GM19468 (cell line): ENCODE results near the gene CMPK2.
"Not testable (repeated sequence)": the region's sequence is repeated elsewhere in the genome, so short reads cannot be mapped to it uniquely, and the experiment has no call there.

ENCODE experiments used
- ATAC-seq: cut with Tn5 transposase; IDR thresholded peaks from one replicate; pipeline ENCODE4 v1.9.1; 2021; ENCODE audit warnings: mild to moderate bottlenecking, moderate library complexity, moderate number of reproducible peaks; ENCODE audit not compliant: unreplicated experiment; ENCODE audit errors: extremely low read depth

The CMPK2 gene

DNA sequence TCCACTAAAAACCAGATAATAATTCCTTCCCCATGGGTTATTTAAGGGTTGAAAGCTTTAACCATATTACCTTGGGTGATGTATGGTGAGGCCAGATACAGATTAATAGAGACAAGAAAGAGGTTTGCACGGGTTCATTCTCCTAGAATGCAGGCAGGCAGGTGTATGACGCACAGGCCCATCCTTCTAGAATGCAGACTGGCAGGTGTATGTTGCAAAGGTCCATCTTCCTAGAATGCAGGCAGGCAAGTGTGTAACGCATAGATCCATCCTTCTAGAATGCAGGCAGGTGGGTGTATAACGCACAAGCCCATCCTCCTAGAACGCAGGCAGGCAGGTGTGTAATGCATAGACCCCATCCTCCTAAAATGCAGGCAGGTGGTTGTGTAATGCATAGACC lies 15.8 kb upstream of the CMPK2 start:
- no peak for ATAC-seq

DNA sequence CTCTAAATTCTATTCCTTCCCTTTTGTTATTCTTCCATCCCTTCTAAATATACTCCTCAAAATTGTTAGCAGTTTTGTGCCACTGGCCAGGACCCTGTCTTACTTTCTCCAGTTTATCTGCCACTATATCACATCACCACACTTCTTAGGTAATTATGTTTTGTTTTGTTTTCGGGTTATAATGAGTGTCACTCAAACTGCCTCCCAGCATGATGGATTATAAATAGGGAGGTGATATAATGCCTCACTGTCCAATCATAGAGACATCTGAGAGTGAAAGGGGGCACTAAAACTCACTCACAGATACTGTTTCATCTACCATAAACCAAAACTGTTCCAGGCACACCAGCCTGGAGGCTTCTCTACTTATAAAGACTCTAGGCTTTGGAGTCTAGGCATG lies 15.3 kb upstream of the CMPK2 start:
- no peak for ATAC-seq

DNA sequence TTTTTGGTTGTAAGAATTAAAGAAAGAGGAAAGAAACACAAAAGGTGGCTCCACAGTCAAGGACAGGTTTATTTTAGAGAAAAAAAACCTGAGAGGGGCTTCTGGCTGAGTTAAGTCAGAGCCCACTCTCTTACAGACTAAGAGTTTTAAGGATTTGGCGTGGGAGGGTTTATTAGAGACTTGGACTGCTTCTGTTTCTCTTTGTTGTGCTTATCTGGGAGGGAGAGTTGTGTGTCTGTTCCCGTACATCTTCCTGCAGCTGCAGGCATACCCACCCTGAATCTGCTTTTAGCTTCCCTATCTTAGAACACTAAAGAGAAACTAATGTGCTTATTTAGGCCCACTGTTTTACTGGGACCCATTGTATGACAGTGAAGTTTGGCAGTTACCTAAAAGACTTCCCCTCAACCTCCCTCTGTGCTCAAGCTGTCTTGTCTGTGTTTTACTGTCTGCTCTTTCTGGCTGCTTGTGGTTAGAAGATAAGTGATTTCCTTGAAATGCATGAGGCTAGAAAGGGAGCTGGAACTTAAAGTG lies 14.6 kb upstream of the CMPK2 start:
- ATAC-seq = no peak

DNA sequence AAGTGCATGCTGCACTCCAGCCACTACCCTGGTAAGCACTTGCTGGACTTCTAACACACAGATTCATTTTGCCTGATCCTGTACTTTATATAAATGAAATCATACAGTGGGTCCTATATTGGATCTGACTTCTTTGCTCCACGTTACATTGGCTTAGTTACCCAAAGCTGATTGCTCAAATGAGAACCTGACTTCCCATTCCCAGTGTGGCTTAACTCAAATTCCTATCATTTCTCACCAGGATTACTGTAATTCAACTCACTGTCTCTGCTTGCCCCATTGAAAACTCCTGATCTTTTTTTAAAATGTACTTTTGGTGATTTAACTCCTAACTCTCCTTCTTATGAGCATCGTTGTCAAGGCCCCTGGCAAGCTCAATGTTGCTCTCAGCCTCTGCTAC lies 13.3 kb upstream of the CMPK2 start:
- ATAC-seq = no peak

DNA sequence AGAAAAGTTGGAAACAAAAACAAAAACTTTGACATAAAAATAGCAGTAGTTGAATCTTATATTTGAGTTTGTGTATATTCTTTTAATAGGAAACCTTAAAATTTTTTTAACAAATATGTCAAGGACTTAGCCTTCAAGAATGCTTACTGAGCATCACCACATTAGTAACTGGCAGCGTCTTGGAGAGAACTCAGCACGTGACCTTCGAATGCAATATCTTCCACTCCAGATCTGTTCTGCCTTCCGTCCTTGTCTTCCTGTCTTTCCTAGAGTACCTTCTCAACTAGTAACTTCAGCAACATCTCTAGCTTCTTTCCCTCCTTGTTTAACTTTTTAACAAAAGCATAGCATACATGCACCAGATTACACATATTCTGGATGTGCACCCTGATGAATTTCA lies 12.8 kb upstream of the CMPK2 start:
- ATAC-seq = no peak

DNA sequence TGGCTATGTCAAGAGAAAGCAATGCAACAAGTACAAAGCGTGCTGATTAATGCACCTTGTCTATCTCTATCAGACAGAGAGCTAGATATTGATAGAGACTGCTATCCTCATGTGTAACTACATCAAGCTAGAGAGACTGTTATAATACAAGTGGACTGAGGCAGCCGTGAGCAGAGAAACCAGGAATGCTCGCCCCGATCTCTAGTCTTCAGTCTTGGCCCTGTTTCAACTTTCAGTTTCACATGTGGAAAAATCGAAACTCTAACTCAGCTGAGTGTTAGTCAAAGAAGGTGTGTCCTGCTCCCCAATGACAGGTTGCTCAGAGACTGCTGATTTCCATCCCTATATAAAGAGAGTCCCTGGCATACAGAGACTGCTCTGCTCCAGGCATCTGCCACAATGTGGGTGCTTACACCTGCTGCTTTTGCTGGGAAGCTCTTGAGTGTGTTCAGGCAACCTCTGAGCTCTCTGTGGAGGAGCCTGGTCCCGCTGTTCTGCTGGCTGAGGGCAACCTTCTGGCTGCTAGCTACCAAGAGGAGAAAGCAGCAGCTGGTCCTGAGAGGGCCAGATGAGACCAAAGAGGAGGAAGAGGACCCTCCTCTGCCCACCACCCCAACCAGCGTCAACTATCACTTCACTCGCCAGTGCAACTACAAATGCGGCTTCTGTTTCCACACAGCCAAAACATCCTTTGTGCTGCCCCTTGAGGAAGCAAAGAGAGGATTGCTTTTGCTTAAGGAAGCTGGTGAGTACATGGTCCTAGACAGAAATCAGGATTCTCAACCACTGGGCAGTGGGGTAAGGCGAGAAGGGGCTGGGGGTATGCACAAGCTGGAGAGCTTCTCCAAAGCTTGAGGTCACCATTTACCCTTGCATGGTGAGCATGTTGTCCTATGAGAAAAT lies 11.9 kb upstream of the CMPK2 start, which contains the start of gene RSAD2:
TSS of gene RSAD2 (plus strand) at position 376 of the 903 bp plus-strand sequence. CDS start at position 400, 24 bp downstream.
- ATAC-seq = peak; percentile 38

DNA sequence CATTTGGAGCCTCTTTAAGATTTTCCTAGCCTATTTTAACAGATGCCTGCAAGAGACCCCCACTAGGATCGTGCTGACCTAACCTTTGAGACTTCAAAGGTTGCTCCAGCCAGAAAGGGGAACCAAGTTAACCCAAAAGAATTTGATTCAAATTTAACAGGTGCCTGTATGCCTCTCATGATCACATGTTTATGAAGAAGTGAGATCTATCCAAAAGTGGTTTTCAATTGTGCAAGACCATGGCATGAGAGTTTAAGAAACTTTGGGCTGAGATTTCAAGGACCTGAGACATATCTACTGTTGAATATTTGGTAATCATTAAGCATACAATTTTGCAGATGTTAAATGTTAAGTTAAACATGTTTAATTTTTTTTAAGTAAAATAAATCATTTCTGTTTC lies 10.6 kb upstream of the CMPK2 start:
- ATAC-seq = no peak

DNA sequence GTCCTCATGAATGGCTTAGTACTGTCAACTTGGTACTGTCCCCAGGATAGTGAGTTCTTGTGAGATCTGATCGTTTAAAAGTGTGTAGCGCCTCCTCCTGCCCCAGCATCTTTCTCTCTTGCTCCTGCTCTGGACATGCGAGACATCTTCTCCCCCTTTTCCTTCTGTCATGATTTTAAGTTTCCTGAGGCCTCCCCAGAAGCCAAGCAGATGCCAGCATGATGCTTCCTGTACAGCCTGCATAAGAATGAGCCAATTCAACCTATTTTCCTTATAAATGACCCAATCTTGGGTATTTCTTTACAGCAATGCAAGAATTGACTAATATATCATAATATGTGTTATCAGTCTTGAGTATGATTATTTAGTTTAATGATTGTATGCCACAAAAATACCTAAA lies 8.3 kb upstream of the CMPK2 start:
- ATAC-seq = no peak

DNA sequence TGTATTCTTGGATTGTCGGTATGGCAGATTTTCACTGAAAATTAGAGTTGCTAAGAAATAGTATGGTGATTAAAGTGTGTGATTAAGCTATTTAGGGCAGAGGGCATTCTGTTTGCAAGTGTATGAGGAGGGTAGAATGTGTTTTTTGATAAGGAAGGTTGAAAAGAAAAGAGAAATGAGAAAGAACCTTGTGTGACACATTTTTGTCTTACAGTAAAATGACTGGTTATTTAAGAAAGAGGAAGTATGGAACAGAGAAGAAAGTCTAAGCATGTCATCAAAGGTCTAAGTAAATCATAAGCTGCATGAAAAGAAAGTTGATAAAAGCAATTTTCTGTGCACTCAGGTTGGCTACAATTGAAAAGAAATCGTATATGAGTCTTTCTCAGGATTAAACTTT lies 6.7 kb upstream of the CMPK2 start:
- no peak for ATAC-seq

DNA sequence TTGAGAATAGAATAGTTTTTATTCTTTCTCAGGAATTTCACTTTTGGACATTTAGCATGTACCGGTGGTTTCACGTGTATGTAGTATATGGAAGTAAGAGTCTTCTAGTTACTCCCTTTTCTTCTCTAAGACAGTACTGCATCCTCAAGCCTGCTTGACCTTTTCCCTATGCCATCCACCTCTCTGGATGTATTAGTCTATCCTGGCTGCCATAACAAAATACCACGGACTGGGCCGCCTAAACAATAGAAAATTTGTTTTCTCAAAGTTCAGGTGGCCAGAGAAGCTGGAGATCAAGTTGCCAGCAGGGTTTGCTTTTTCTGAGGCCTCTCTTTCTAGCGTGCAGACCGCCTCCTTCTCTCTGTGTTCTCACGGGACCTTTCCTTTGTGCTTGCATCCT lies 1.3 kb upstream of the CMPK2 start:
- ATAC-seq = no peak

DNA sequence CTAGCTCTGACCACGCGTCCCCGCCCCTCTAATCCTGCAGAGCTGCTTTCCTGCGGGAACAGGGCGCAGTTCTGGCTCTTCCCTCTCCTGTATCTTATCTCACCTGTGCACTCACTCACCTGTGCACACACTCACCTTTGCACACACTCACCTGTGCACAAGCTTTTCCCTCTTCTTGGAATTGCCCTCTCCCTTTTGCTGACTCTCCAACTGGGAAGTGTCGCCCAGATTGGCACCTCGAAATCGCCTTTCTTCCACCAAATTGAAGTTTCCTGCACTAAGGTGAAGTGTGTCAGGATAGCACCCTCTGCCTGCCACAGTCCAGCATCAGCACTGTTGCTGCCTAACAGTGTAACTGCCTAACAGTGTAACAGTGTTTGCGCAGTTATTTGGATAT lies 566 bp upstream of the CMPK2 start:
- ATAC-seq = no peak

DNA sequence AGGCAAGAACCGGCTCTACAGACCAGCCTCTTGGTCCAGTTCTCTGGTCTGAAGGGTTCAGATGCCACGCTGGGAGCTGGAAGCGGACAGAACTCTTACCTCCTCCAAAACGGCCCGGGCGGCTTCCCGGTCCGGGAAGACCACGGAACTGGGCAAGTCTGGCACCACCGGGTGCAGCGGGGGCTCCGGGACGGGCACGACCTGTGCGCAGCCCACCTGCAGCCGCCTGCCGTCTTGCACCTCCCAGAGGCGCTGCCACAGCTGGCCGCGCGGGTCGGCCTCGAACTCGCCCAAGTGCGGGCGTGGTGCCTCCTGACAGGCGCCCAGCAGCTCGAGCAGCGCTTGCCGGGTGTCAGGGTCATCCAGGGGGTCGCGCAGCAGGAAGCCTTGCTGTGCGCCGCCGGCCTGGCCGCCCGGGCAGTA lies 773 bp downstream of the CMPK2 start:
- ATAC-seq = no peak

DNA sequence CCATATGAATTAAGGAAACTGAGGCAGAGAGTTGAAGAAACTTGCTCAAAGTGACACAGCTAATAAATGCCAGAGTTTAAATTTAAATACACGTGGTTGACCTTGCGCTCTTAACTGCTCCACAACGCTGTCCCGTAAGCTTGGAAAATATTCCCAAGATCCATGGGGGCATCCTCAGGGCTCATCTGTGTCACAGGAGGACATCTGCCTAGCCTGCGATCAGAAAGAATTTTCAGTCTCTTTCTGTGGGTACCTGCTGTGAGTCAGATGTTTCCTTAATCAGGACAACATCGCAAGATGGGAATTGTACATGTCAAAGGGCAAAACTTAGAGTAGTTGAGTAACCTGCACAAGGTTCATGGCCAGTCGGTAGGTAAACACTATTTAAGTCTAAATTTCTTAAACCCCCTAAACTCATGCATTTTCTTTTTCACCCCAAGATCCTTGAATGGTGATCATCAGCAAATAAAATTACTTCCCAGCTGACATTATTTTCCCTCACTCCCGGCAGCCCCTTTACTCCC lies 1.4 kb downstream of the CMPK2 start:
- no peak for ATAC-seq

DNA sequence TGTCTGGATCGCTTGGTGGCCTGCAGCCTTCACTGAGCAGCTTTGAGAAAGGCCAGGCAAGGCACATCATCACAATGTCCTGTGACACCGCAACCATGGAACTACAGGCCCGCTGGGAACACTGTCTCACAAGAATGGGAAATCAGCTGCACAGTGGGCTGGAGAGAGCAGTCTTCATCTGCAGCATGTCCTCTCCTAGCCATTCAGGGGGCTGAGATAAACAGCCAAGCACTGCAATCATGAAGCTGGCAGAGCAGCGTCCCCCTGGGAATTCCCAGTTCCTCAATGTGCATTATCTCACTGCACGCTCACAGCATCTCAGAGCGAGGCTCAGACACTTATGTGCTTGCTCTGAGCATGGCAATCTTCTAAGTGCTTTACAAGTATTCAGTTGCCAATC lies 1.9 kb downstream of the CMPK2 start:
- ATAC-seq = no peak

DNA sequence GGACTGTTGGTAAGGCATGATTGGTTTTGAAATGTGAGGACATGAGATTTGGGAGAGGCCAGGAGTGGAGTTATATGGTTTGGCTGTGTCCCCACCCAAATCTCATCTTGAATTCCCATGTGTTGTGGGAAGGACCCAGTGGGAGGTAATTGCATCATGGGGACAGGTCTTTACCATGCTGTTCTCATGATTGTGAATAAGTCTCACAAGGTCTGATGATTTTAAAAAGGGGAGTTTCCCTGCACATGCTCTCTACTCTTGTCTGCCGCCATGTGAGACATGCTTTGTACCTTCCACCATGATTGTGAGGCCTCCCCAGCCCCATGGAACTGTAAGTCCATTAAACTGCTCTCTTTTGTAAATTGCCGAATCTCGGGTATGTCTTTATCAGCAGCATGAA lies 5.4 kb downstream of the CMPK2 start:
- no peak for ATAC-seq

DNA sequence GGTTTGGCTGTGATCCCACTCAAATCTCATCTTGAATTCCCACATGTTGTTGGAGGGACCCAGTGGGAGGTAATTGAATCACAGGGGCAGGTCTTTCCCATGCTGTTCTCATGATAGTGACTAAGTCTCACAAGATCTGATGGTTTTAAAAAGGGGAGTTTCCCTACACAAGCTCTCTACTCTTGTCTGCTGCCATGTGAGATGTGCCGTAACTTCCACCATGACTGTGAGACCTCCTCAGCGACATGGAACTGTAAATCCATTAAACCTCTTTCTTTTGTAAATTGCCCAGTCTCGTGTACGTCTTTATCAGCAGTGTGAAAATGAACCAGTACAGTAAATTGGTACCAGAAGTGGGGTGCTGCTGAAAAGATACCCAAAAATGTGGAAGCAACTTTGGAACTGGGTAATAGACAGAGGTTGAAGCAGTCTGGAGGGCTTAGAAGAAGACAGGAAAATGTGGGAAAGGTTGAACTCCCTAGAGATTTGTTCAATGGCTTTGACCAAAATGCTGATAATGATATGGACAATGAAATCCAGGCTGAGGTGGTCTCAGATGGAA lies 7.2 kb downstream of the CMPK2 start:
- not testable (repeated sequence) for ATAC-seq

DNA sequence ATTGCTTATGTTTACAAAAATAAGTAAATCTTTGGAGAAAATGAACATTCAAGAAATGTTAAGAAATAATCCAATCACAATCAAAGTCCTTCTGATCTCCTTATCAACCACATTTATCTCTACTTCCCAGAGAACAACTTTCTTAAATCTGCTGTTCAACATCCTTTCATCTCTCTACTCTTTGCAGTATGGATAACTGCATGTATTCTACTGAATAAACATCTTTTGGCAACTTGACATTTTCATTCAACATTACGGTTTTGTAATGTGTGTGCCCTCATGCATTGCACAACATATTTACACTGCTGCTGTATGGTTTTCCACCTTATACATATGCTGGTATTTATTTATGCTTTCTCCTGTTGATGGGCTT lies 9.2 kb downstream of the CMPK2 start:
- no peak for ATAC-seq

DNA sequence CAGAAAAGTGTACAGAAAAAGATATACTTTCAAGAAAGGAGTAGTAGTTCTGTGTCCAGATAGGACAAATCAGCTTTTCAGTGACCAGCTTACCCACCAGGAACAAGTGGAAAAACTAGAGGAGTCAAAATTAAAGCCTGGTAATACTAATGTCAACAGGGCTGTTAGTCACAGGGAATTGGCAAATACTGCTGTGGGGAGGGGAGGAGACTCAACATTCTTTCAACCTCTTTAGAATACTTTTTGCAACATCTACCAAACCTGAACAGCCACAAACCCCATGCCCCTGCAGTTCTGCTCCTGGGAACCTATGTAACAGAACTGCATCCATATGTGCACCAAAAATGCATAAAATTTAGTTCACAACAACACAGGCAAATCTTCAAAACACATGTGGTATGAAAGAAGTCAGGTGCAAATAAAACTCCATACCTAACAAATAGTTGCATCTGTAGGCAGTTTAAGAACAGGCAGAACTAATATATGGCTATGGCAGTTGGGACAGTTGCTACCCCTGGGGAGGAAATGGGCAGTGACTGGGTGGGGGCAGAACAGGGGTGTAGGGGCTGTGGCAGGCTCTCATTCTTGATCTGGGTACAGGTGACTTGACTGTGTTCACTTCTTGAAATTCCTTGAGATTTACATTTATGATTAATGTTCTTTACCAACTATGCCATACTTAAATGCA lies 9.7 kb downstream of the CMPK2 start:
- ATAC-seq = no peak

DNA sequence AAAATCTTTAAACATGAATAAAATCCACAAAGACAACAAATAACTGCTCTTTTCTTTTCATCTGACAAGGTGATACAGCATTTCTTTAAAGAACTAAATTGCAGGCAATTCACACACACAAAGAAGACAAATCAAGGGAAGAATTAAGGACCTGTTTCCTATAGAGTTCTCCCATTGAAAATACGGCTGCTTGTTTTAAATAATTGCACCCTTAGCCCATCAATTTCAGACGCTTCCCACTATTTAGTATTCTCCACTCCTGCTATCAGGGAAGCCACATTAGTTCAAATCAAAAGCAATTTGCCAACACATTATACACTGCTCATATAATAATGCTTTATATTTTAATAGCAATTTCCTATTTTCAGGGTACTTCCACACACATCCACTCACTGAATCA lies 11.3 kb downstream of the CMPK2 start:
- no peak for ATAC-seq

DNA sequence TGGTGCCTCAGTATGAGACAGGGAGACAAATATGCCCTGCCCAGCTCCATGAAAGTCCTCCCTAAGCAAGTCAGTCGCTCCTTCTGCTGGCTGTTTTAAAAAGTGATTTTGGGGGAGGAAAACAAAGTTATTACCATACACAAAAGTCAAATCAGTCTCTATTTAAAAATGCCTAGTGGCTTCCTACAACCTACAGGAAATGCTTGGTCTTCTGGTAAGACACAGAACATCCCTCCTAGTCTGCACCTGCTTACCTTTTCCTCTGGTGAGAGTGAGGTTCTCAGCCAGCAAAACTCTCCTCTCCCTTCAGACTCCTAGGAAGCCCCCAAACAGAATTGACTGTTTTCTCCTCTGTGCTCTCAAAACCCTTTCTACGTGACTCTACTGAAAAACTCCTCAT lies 13.5 kb downstream of the CMPK2 start:
- ATAC-seq = no peak
